ENCODE results near the gene LHX4.

Gene LHX4

DNA sequence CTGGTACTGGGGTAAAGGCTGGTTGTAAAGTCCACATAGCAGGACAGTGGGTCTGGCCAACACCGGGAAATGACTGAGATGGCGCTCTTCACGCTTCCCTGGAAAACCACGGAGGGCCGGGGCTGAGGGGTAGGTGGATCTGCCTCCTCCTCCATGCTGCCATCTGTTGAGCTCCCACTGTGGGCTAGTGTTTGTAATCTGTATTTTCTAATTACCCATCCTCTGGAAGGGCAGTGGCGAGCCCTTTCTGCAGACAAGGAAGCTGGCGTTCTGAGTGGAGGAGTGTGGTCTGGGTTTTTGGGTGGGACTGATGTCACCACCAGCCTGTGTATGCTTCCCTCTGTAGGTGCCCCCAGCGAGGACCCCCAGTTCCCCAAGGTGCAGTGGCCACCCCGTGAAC lies 34.1 kb upstream of the LHX4 start:
- TF ChIP-seq TAF1 (IDR thresholded peaks at IDR 0.05; ENCODE audit: low read depth) = no peak
- no peak for TF ChIP-seq FOXM1 (IDR thresholded peaks at IDR 0.05; ENCODE audit: borderline replicate concordance, low read depth)
- no peak for TF ChIP-seq TEAD4 (IDR thresholded peaks at IDR 0.05)
- no peak for TF ChIP-seq TCF12 (IDR thresholded peaks at IDR 0.05; ENCODE audit: low read depth)
- TF ChIP-seq CEBPB (IDR thresholded peaks at IDR 0.05) = no peak
- TF ChIP-seq NFIC (IDR thresholded peaks at IDR 0.05) = no peak
- TF ChIP-seq, protein P1, sequence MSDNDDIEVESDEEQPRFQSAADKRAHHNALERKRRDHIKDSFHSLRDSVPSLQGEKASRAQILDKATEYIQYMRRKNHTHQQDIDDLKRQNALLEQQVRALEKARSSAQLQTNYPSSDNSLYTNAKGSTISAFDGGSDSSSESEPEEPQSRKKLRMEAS (IDR thresholded peaks at IDR 0.05) = no peak
- TF ChIP-seq EP300 (IDR thresholded peaks at IDR 0.05; ENCODE audit: borderline replicate concordance) = no peak

DNA sequence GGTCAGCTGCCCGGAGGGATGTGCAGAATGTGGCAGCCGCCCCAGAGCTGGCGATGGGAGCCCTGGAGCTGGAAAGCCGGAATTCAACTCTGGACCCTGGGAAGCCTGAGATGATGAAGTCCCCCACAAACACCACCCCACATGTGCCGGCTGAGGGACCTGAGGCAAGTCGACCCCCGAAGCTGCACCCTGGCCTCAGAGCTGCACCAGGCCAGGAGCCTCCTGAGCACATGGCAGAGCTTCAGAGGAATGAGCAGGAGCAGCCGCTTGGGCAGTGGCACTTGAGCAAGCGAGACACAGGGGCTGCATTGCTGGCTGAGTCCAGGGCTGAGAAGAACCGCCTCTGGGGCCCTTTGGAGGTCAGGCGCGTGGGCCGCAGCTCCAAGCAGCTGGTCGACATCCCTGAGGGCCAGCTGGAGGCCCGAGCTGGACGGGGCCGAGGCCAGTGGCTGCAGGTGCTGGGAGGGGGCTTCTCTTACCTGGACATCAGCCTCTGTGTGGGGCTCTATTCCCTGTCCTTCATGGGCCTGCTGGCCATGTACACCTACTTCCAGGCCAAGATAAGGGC lies 33.5 kb upstream of the LHX4 start:
- TF ChIP-seq FOXM1 (IDR thresholded peaks at IDR 0.05; ENCODE audit: borderline replicate concordance, low read depth) = no peak
- no peak for TF ChIP-seq RAD21 (IDR thresholded peaks at IDR 0.05; ENCODE audit: low read depth)
- no peak for TF ChIP-seq CEBPB (IDR thresholded peaks at IDR 0.05)
- TF ChIP-seq, protein P1 (IDR thresholded peaks at IDR 0.05) = no peak

DNA sequence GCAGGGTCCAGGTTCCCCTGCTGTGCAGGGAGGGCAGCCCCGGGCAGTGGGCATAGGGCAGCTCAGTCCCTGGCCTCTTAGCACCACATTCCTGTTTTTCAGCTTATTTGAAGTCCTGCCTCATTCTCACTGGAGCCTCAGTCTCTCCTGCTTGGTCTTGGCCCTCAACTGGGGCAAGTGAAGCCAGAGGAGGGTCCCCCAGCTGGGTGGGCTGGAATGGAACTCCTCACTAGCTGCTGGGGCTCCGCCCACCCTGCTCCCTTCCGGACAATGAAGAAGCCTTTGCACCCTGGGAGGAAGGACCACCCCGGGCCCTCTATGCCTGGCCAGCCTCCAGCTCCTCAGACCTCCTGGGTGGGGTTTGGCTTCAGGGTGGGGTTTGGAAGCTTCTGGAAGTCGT lies 32.8 kb upstream of the LHX4 start:
- TF ChIP-seq CREB1 (IDR thresholded peaks at IDR 0.05; ENCODE audit: low read depth) (no peak), TAF1 (IDR thresholded peaks at IDR 0.05; ENCODE audit: low read depth) (no peak), ZBTB7A (IDR thresholded peaks at IDR 0.05; ENCODE audit: low read depth) (no peak), YY1 (IDR thresholded peaks at IDR 0.05; ENCODE audit: low read depth) (no peak), FOXM1 (IDR thresholded peaks at IDR 0.05; ENCODE audit: borderline replicate concordance, low read depth) (no peak), EP300 (IDR thresholded peaks at IDR 0.05; ENCODE audit: borderline replicate concordance) (no peak), TCF12 (IDR thresholded peaks at IDR 0.05; ENCODE audit: low read depth) (no peak), RAD21 (IDR thresholded peaks at IDR 0.05; ENCODE audit: low read depth) (no peak), NFIC (IDR thresholded peaks at IDR 0.05) (no peak), EGR1 (IDR thresholded peaks at IDR 0.05) (no peak), TEAD4 (IDR thresholded peaks at IDR 0.05) (no peak)
- TF ChIP-seq, protein P2, sequence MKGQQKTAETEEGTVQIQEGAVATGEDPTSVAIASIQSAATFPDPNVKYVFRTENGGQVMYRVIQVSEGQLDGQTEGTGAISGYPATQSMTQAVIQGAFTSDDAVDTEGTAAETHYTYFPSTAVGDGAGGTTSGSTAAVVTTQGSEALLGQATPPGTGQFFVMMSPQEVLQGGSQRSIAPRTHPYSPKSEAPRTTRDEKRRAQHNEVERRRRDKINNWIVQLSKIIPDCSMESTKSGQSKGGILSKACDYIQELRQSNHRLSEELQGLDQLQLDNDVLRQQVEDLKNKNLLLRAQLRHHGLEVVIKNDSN (IDR thresholded peaks at IDR 0.05) = no peak
- TF ChIP-seq, protein P1 (IDR thresholded peaks at IDR 0.05) = no peak
- TF ChIP-seq, protein P3, sequence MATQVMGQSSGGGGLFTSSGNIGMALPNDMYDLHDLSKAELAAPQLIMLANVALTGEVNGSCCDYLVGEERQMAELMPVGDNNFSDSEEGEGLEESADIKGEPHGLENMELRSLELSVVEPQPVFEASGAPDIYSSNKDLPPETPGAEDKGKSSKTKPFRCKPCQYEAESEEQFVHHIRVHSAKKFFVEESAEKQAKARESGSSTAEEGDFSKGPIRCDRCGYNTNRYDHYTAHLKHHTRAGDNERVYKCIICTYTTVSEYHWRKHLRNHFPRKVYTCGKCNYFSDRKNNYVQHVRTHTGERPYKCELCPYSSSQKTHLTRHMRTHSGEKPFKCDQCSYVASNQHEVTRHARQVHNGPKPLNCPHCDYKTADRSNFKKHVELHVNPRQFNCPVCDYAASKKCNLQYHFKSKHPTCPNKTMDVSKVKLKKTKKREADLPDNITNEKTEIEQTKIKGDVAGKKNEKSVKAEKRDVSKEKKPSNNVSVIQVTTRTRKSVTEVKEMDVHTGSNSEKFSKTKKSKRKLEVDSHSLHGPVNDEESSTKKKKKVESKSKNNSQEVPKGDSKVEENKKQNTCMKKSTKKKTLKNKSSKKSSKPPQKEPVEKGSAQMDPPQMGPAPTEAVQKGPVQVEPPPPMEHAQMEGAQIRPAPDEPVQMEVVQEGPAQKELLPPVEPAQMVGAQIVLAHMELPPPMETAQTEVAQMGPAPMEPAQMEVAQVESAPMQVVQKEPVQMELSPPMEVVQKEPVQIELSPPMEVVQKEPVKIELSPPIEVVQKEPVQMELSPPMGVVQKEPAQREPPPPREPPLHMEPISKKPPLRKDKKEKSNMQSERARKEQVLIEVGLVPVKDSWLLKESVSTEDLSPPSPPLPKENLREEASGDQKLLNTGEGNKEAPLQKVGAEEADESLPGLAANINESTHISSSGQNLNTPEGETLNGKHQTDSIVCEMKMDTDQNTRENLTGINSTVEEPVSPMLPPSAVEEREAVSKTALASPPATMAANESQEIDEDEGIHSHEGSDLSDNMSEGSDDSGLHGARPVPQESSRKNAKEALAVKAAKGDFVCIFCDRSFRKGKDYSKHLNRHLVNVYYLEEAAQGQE (IDR thresholded peaks at IDR 0.05; ENCODE audit: low read depth) = no peak

DNA sequence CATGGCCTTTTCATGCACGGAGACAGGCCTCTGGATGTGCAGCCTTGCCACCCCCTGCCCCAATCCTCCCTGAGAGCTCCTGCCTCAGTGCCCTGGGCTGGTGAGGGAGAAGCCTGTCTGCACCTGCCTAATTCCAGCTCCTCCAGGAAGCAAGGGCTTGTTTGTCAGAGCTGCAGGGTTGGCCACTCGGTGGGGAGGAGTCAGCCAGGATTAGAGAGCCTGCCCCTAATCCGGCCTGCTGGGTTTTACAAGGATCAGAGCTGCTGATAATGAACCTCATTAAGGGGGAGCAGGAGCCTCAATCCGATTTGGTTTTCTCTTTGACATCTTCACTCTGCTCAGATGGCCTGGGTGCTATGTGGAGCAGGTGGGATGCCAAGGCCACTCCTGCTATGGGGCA lies 31.9 kb upstream of the LHX4 start:
- no peak for TF ChIP-seq TEAD4 (IDR thresholded peaks at IDR 0.05)
- no peak for TF ChIP-seq FOXM1 (IDR thresholded peaks at IDR 0.05; ENCODE audit: borderline replicate concordance, low read depth)
- TF ChIP-seq RAD21 (IDR thresholded peaks at IDR 0.05; ENCODE audit: low read depth) = no peak
- TF ChIP-seq EP300 (IDR thresholded peaks at IDR 0.05; ENCODE audit: borderline replicate concordance) = no peak
- TF ChIP-seq, protein P3 (IDR thresholded peaks at IDR 0.05; ENCODE audit: low read depth) = no peak
- no peak for TF ChIP-seq CREB1 (IDR thresholded peaks at IDR 0.05; ENCODE audit: low read depth)
- TF ChIP-seq, protein P1 (IDR thresholded peaks at IDR 0.05) = no peak
- no peak for TF ChIP-seq TAF1 (IDR thresholded peaks at IDR 0.05; ENCODE audit: low read depth)
- TF ChIP-seq EGR1 (IDR thresholded peaks at IDR 0.05) = no peak

DNA sequence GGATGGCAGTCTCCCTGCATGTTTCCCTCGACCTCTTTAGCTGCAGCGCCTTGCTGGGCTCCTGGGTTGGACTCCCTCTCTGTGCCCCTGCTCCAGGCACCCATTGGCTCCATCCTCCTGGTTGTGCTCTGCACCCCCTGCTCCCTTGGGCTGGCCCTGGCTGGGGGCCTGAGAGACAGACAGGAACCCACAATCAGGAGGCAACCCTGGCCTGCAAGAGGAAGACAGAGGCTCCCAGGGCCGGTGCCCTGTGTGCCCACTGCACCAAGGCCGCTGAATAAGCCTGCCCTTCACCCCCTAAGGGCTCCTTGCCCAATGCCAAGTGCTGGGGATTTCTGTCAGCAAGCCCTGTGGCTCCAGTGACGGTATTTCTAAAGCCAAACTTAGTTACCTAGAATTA lies 31.5 kb upstream of the LHX4 start:
- no peak for TF ChIP-seq NFIC (IDR thresholded peaks at IDR 0.05)
- TF ChIP-seq ZBTB7A (IDR thresholded peaks at IDR 0.05; ENCODE audit: low read depth) = no peak
- no peak for TF ChIP-seq RAD21 (IDR thresholded peaks at IDR 0.05; ENCODE audit: low read depth)
- no peak for TF ChIP-seq YY1 (IDR thresholded peaks at IDR 0.05; ENCODE audit: low read depth)
- TF ChIP-seq, protein P2 (IDR thresholded peaks at IDR 0.05) = no peak
- TF ChIP-seq TAF1 (IDR thresholded peaks at IDR 0.05; ENCODE audit: low read depth) = no peak
- no peak for TF ChIP-seq CEBPB (IDR thresholded peaks at IDR 0.05)
- no peak for TF ChIP-seq TEAD4 (IDR thresholded peaks at IDR 0.05)
- no peak for TF ChIP-seq EP300 (IDR thresholded peaks at IDR 0.05; ENCODE audit: borderline replicate concordance)
- TF ChIP-seq, protein P1 (IDR thresholded peaks at IDR 0.05) = no peak
- TF ChIP-seq FOXM1 (IDR thresholded peaks at IDR 0.05; ENCODE audit: borderline replicate concordance, low read depth) = no peak
- TF ChIP-seq CREB1 (IDR thresholded peaks at IDR 0.05; ENCODE audit: low read depth) = no peak
- TF ChIP-seq TCF12 (IDR thresholded peaks at IDR 0.05; ENCODE audit: low read depth) = no peak
- no peak for TF ChIP-seq EGR1 (IDR thresholded peaks at IDR 0.05)
- TF ChIP-seq, protein P3 (IDR thresholded peaks at IDR 0.05; ENCODE audit: low read depth) = no peak

Data from Ishikawa (cell line).